Esophagus squamous epithelium (tissue), 4 donors: ENCODE measurements around the gene PPP1R9A.

Source experiments
- CTCF ChIP-seq, 6 experiments: fragments of 450-650 bp in 4 of 6; fragments of 200-600 bp in 2 of 6; sonication (generic) in 2 of 6; IDR thresholded peaks; one replicate each; pipeline ENCODE4 v1.5.1; 2016 to 2019; ENCODE audit warnings: antibody characterized with exemption in 6 of 6, mild to moderate bottlenecking in 4 of 6, moderate library complexity in 4 of 6
- POLR2A ChIP-seq, 4 donors: fragments of 450-650 bp; IDR thresholded peaks; one replicate each; pipeline ENCODE4 v1.6.1; 2017; ENCODE audit warnings: antibody characterized with exemption in 4 of 4, mild to moderate bottlenecking in 4 of 4, moderate library complexity in 3 of 4

- TF ChIP-seq CTCF (IDR thresholded peaks at IDR 0.05) (no peak), POLR2A (IDR thresholded peaks at IDR 0.05) (no peak)
Measured at GRCh38 chr7:95102662-95103061, 195.3 kb downstream of the PPP1R9A start.
